HepG2 (cell line): Measurements from ENCODE around the gene TASL. TPM values are rescaled to one million over a fixed set of nuclear protein-coding genes. Genes with fewer than 3 reads are reported as not detected.

Source experiments
- ATAC-seq: fragments of 200-7000 bp; cut with Tn5 transposase; 3 replicates; pipeline ENCODE4 v1.9.1; 2020; ENCODE audit warnings: mild to moderate bottlenecking, moderate library complexity
- BruUV-seq: library from RNA; stranded (reverse); fragments of 400-500 nt; replicated peaks from 2 replicates; lab custom pipeline; 2021; lab: Mats Ljungman, UMichigan
- CTCF ChIA-PET: fragments of 300-600 bp; formaldehyde crosslinking; extraction: SDS; loops from one replicate; lab custom pipeline; 2021; ENCODE audit warnings: low total read pairs, inconsistent platforms, low intra/inter-chr PET ratio; lab: Yijun Ruan, JAX
- POLR2A ChIA-PET: fragments of 350-600 bp; sonication (Branson Sonifier 250); formaldehyde crosslinking; loops from one replicate; lab custom pipeline; 2020; ENCODE audit warnings: antibody characterized with exemption, inconsistent platforms; lab: Yijun Ruan, JAX
- DNase-seq: peaks from one replicate; pipeline ENCODE4 v3.0.0-alpha.2; 2015; ENCODE audit warnings: low spot score
- FAIRE-seq: peaks from 3 replicates; lab custom pipeline; 2011; peaks lifted over from hg19 to GRCh38; lab: Jason Lieb, UNC
- H2AFZ ChIP-seq: one replicate; pipeline ENCODE4 v1.6.1; 2011; ENCODE audit warnings: low read length, inconsistent platforms
- H3K27ac ChIP-seq: fragments of 300-600 bp; 3 replicates; pipeline ENCODE4 v1.8.0; 2011; ENCODE audit warnings: mixed run types, mild to moderate bottlenecking, mixed read lengths, low read length, inconsistent platforms; ENCODE audit not compliant: insufficient read depth; ENCODE audit errors: extremely low read length
- H3K27me3 ChIP-seq, 2 experiments: fragments of 200-600 bp in 1 of 2; 2 replicates in 1 of 2; 3 replicates in 1 of 2; pipeline versions ENCODE4 v1.6.0 to v1.8.0; 2011; ENCODE audit warnings: low read length in 2 of 2, mild to moderate bottlenecking in 2 of 2, moderate library complexity in 2 of 2, inconsistent platforms in 1 of 2; ENCODE audit not compliant: insufficient read depth in 2 of 2, control insufficient read depth in 1 of 2
- H3K36me3 ChIP-seq, 2 experiments: fragments of 200-600 bp in 1 of 2; replicated peaks in 1 of 2; 2 replicates in 1 of 2; 3 replicates in 1 of 2; pipeline versions ENCODE4 v1.5.1 to v1.8.0; 2011; ENCODE audit warnings: low read length in 2 of 2, inconsistent platforms in 1 of 2; ENCODE audit not compliant: insufficient read depth in 2 of 2, control insufficient read depth in 1 of 2
- H3K4me1 ChIP-seq: 2 replicates; pipeline ENCODE4 v1.5.1; 2012; ENCODE audit warnings: low read length, inconsistent platforms; ENCODE audit not compliant: insufficient read depth
- H3K4me2 ChIP-seq: 2 replicates; pipeline ENCODE4 v1.6.0; 2011; ENCODE audit warnings: low read depth, low read length, inconsistent platforms
- H3K4me3 ChIP-seq, 3 experiments: fragments of 200-600 bp in 1 of 3; sonication (generic), shearing (Covaris generic) in 1 of 3; replicated peaks in 1 of 3; 2 replicates each; pipeline ENCODE4 v1.5.1; 2011 to 2016; ENCODE audit warnings: low read length in 3 of 3, inconsistent platforms in 2 of 3, low read depth in 2 of 3, mild to moderate bottlenecking in 2 of 3, control low read depth in 1 of 3, mixed read lengths in 1 of 3; ENCODE audit not compliant: insufficient read depth in 1 of 3
- H3K79me2 ChIP-seq: one replicate; pipeline ENCODE4 v1.6.1; 2011; ENCODE audit warnings: low read length, inconsistent platforms; ENCODE audit not compliant: insufficient read depth
- H3K9ac ChIP-seq: 2 replicates; pipeline ENCODE4 v1.6.0; 2011; ENCODE audit warnings: mild to moderate bottlenecking, low read depth, low read length, inconsistent platforms; ENCODE audit not compliant: insufficient read depth
- H3K9me3 ChIP-seq: 2 replicates; pipeline ENCODE4 v1.5.1; 2012; ENCODE audit warnings: mild to moderate bottlenecking, low read length
- H4K20me1 ChIP-seq: 2 replicates; pipeline ENCODE4 v1.6.0; 2011; ENCODE audit warnings: inconsistent platforms, mild to moderate bottlenecking, low read length, moderate library complexity; ENCODE audit not compliant: insufficient read depth
- ATF7 ChIP-seq, 2 experiments: fragments of 450-650 bp in 1 of 2; sonication (generic) in 1 of 2; formaldehyde crosslinking in 1 of 2; IDR thresholded peaks; 2 replicates each; pipeline versions ENCODE4 v1.4.0 to v1.6.1; 2016 to 2020; ENCODE audit warnings: antibody characterized with exemption in 1 of 2, mild to moderate bottlenecking in 1 of 2, missing genetic modification reagents in 1 of 2
- ELF1 ChIP-seq: sonication (generic); formaldehyde crosslinking; IDR thresholded peaks from 2 replicates; pipeline ENCODE4 v1.4.0; 2020; ENCODE audit warnings: missing genetic modification reagents
- NFE2L2 ChIP-seq: fragments of 150-350 bp; IDR thresholded peaks from 2 replicates; pipeline ENCODE4 v1.6.1; 2014; ENCODE audit warnings: low read length
- REXO4 ChIP-seq: sonication (generic); formaldehyde crosslinking; IDR thresholded peaks from 2 replicates; pipeline ENCODE4 v1.8.0; 2022; ENCODE audit warnings: missing genetic modification reagents, mild to moderate bottlenecking, borderline replicate concordance
- SRSF9 ChIP-seq: fragments of 200-400 bp; formaldehyde crosslinking; IDR thresholded peaks from 2 replicates; pipeline ENCODE4 v1.6.1; 2018; ENCODE audit warnings: borderline replicate concordance, mild to moderate bottlenecking, low read depth, low read length; ENCODE audit not compliant: insufficient read depth, poor library complexity, severe bottlenecking
- ZNF143 ChIP-seq: sonication (generic); formaldehyde crosslinking; IDR thresholded peaks from 2 replicates; pipeline ENCODE4 v1.4.0; 2020; ENCODE audit warnings: missing genetic modification reagents
- ZNF282 ChIP-seq: fragments of 450-650 bp; IDR thresholded peaks from 2 replicates; pipeline ENCODE4 v1.6.1; 2018; ENCODE audit not compliant: partially characterized antibody
- ZNF292 ChIP-seq: sonication (generic); formaldehyde crosslinking; IDR thresholded peaks from 2 replicates; pipeline ENCODE4 v1.8.1; 2022; ENCODE audit warnings: mild to moderate bottlenecking, low read depth, missing genetic modification reagents, borderline replicate concordance
- ZNF546 ChIP-seq: sonication (generic); formaldehyde crosslinking; conservative IDR thresholded peaks from 2 replicates; pipeline ENCODE4 v1.8.1; 2023; ENCODE audit warnings: mild to moderate bottlenecking, missing genetic modification reagents
- ZNF574 ChIP-seq: sonication (generic); formaldehyde crosslinking; IDR thresholded peaks from 2 replicates; pipeline ENCODE4 v1.4.0; 2020; ENCODE audit warnings: missing genetic modification reagents
- WGBS: methylation state at CpG from one replicate; pipeline ENCODE4 v1.1.6; 2017; ENCODE audit warnings: low lambda C conversion rate; 5-methylcytosine and 5-hydroxymethylcytosine counted together
- in situ Hi-C: cut with HindIII; loops from 2 replicates; pipeline ENCODE4 v1.10.0; 2017; ENCODE audit warnings: low pct_unique_long_range_greater_than_20kb; ENCODE audit not compliant: extremely low pct_ligation_motif_present
- intact Hi-C: fragments of 100-400 bp; cut with micrococcal nuclease; formaldehyde crosslinking; loops from one replicate; pipeline ENCODE4 v1.10.0; 2022; ENCODE audit not compliant: unreplicated experiment
- polyA plus RNA-seq, 8 experiments: library from polyadenylated mRNA; depleted of rRNA in 3 of 8; stranded (reverse) in 7 of 8; unstranded in 1 of 8; fragments of >200 nt; fragmentation: Illumina TruSeq in 4 of 8; extraction: Trizol in 4 of 8; gene quantifications; 2 replicates each; pipeline versions ENCODE4 v1.2.1 to v1.2.3, GENCODE V29; 2011 to 2016; ENCODE audit warnings: low read depth in 4 of 8, missing spikeins in 1 of 8, mixed read lengths in 1 of 8; ENCODE audit not compliant: insufficient read depth in 1 of 8
- total RNA-seq, 5 experiments: library from RNA; depleted of rRNA; stranded (reverse); fragments of >200 nt; fragmentation: Illumina TruSeq; extraction: Trizol; gene quantifications; 2 replicates each; pipeline ENCODE4 v1.2.3, GENCODE V29; 2016; ENCODE audit warnings: low read depth in 1 of 5
- TF ChIP-seq, protein P1 (sequence below), 2 experiments: fragments of 450-650 bp in 1 of 2; sonication (generic) in 1 of 2; formaldehyde crosslinking in 1 of 2; IDR thresholded peaks; 2 replicates each; pipeline versions ENCODE4 v1.6.1 to v1.8.0; 2016 to 2022; ENCODE audit warnings: antibody characterized with exemption in 1 of 2, mild to moderate bottlenecking in 1 of 2, missing genetic modification reagents in 1 of 2
- TF ChIP-seq, protein P2 (sequence below): IDR thresholded peaks from 2 replicates; pipeline ENCODE4 v1.6.1; 2016

The TASL gene
- total and polyA plus RNA-seq, 2 of the 13 experiments (the other 11 are each of a cell fraction or from before 2014, with no cell fraction given) = not detected

DNA sequence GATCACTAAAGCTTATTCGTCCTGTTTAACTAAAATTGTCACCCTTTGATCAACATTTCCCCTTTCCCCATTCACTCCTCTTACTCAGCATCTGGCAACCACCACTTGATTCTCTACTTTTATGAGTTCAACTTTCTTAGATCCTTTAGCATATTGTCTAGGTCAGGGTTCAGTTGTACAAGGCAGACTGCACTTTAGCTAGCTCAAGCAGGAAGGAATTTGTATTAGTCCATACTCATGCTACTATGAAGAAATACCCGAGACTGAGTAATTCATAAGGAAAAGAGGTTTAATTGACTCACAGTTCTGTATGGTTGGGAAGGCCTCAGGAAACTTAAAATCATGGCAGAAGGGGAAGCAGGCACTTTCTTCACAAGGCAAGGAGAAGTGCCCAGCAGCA is 44.3 kb downstream of the TASL start:
- Histone ChIP-seq H3K27ac (no peak overlapping the region), H4K20me1 (no peaks in the 10 kb centered on the region), H3K4me3 (no peak overlapping the region), H3K36me3 (no peaks in the 10 kb centered on the region), H3K27me3 (no peaks in the 10 kb centered on the region), H3K4me1 (no peaks in the 10 kb centered on the region), H3K4me2 (no peak overlapping the region), H3K79me2 (no peaks in the 10 kb centered on the region), H3K9ac (no peak overlapping the region), H2AFZ (no peak overlapping the region), H3K9me3 (no peaks in the 10 kb centered on the region)
- CTCF ChIA-PET = no interaction called here
- no peak for DNase-seq
- POLR2A ChIA-PET = no interaction called here
- no TSS peak for BruUV-seq
- WGBS = 0% methylated on average over 1 of the region's 2 CpGs
- no peak for ATAC-seq
- FAIRE-seq = no peak
- intact Hi-C loops (no loop called here), in situ Hi-C loops (no loop called here)
- TF ChIP-seq ZNF574 (CRISPR knock-in tag) (no peak), ZNF143 (CRISPR knock-in tag) (no peak), ZNF282 (no peak), SRSF9 (no peak), ZNF292 (CRISPR knock-in tag) (no peak), NFE2L2 (no peak), ATF7 (IDR thresholded peaks at IDR 0.05) (no peak), ATF7 (CRISPR knock-in tag; IDR thresholded peaks at IDR 0.05) (no peak), REXO4 (no peak), ZNF546 (no peak), ELF1 (CRISPR knock-in tag) (no peak)
- TF ChIP-seq, protein P1, sequence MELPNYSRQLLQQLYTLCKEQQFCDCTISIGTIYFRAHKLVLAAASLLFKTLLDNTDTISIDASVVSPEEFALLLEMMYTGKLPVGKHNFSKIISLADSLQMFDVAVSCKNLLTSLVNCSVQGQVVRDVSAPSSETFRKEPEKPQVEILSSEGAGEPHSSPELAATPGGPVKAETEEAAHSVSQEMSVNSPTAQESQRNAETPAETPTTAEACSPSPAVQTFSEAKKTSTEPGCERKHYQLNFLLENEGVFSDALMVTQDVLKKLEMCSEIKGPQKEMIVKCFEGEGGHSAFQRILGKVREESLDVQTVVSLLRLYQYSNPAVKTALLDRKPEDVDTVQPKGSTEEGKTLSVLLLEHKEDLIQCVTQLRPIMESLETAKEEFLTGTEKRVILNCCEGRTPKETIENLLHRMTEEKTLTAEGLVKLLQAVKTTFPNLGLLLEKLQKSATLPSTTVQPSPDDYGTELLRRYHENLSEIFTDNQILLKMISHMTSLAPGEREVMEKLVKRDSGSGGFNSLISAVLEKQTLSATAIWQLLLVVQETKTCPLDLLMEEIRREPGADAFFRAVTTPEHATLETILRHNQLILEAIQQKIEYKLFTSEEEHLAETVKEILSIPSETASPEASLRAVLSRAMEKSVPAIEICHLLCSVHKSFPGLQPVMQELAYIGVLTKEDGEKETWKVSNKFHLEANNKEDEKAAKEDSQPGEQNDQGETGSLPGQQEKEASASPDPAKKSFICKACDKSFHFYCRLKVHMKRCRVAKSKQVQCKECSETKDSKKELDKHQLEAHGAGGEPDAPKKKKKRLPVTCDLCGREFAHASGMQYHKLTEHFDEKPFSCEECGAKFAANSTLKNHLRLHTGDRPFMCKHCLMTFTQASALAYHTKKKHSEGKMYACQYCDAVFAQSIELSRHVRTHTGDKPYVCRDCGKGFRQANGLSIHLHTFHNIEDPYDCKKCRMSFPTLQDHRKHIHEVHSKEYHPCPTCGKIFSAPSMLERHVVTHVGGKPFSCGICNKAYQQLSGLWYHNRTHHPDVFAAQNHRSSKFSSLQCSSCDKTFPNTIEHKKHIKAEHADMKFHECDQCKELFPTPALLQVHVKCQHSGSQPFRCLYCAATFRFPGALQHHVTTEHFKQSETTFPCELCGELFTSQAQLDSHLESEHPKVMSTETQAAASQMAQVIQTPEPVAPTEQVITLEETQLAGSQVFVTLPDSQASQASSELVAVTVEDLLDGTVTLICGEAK (IDR thresholded peaks at IDR 0.05) = no peak
- TF ChIP-seq, protein P1 (CRISPR knock-in tag; IDR thresholded peaks at IDR 0.05) = no peak
- TF ChIP-seq, protein P2, sequence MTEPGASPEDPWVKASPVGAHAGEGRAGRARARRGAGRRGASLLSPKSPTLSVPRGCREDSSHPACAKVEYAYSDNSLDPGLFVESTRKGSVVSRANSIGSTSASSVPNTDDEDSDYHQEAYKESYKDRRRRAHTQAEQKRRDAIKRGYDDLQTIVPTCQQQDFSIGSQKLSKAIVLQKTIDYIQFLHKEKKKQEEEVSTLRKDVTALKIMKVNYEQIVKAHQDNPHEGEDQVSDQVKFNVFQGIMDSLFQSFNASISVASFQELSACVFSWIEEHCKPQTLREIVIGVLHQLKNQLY (CRISPR knock-in tag) = no peak
